Heart right ventricle (tissue), 16 donors: ENCODE measurements around the gene SLC8A1. TPM values are rescaled to one million over a fixed set of nuclear protein-coding genes. Genes with fewer than 3 reads are reported as not detected.

Source experiments
- ATAC-seq, 8 donors: fragments of 200-7000 bp; cut with Tn5 transposase; one replicate each; pipeline ENCODE4 v1.9.1; 2020; ENCODE audit warnings: mild to moderate bottlenecking in 8 of 8, moderate library complexity in 8 of 8, moderate number of reproducible peaks in 1 of 8
- DNase-seq, 2 donors: peaks; one replicate each; pipeline ENCODE4 v3.0.0-alpha.2; 2020
- H3K27ac ChIP-seq, 10 donors: fragments of 200-600 bp; sonication (generic) in 2 of 10; one replicate each; pipeline versions ENCODE4 v1.5.0 to v1.8.0; 2020 to 2022; ENCODE audit warnings: mild to moderate bottlenecking in 3 of 10
- H3K27me3 ChIP-seq, 7 donors: fragments of 200-600 bp; one replicate each; pipeline ENCODE4 v1.8.0; 2021 to 2022; ENCODE audit warnings: mild to moderate bottlenecking in 2 of 7
- H3K36me3 ChIP-seq, 9 donors: fragments of 200-600 bp; sonication (generic) in 1 of 9; one replicate each; pipeline versions ENCODE4 v1.5.0 to v1.8.0; 2020 to 2022; ENCODE audit warnings: mild to moderate bottlenecking in 2 of 9
- H3K4me1 ChIP-seq, 9 donors: fragments of 200-600 bp; sonication (generic) in 1 of 9; one replicate each; pipeline versions ENCODE4 v1.5.0 to v1.8.0; 2020 to 2022; ENCODE audit warnings: mild to moderate bottlenecking in 4 of 9
- H3K4me3 ChIP-seq, 10 donors: fragments of 200-600 bp; sonication (generic) in 2 of 10; one replicate each; pipeline versions ENCODE4 v1.5.0 to v1.8.0; 2020 to 2022; ENCODE audit warnings: mild to moderate bottlenecking in 7 of 10, moderate library complexity in 2 of 10
- H3K9me3 ChIP-seq, 11 donors: fragments of 200-600 bp in 10 of 11; sonication (generic) in 2 of 11; one replicate each; pipeline versions ENCODE4 v1.5.0 to v1.8.0; 2013 to 2022; ENCODE audit warnings: mild to moderate bottlenecking in 2 of 11, control low read depth in 1 of 11, moderate library complexity in 1 of 11
- WGBS, 2 donors: extraction: QIAGEN DNeasy Blood & Tissue Kit; methylation state at CpG; one replicate each; pipeline ENCODE4 v1.1.7; 2013; ENCODE audit warnings: inconsistent platforms in 1 of 2; 5-methylcytosine and 5-hydroxymethylcytosine counted together
- intact Hi-C, 10 donors: fragments of 100-400 bp; cut with DNase I; formaldehyde crosslinking; loops; one replicate each; pipeline versions ENCODE4 v1.11.1 to v1.14.2; 2022
- polyA plus RNA-seq, 2 donors: library from polyadenylated mRNA; stranded (reverse); fragments of 200-250 nt; gene quantifications; one replicate each; pipeline ENCODE4 v1.2.3, GENCODE V29; 2013
- total RNA-seq, 10 donors: library from RNA; stranded (reverse); fragmentation: NEBNext Ultra II Directional in 3 of 10; extraction: Animal tissue kit (Norgen Biotek cat#: 25700) in 3 of 10; gene quantifications; one replicate each; pipeline versions ENCODE4 v1.2.1 to v1.2.4, GENCODE V29; 2021 to 2023
- TF ChIP-seq, protein P1 (sequence below), 9 donors: fragments of 200-600 bp; sonication (generic) in 2 of 9; IDR thresholded peaks; one replicate each; pipeline versions ENCODE4 v1.5.0 to v1.8.0; 2021 to 2022; ENCODE audit warnings: antibody characterized with exemption in 9 of 9, mild to moderate bottlenecking in 5 of 9, moderate library complexity in 1 of 9
- donor health status: Arrhythmogenic right ventricular cardiomyopathy.
- donor health status: ischemic (EF 13 %, LVEDD 7.1; RV severe dilation, severe dysfunction).
- donor health status: healthy with polysubstance abuse.
- donor health status: DM: no; HTN: yes; CAD: no.
- donor health status: DM: no; HTN: no; CAD: no.
- donor health status: ischemic (EF 25% LVEDD 6.9; RV normal size, moderate dysfunction).
- donor health status: ischemic (EF 25% LVEDD 5.7; RV mildly dilated, moderate dysfunction).
- donor health status: healthy.
- donor health status: DM: yes; HTN: yes; CAD: no.
- donor health status: Ischemic cardiomyopathy.
- donor health status: ischemic (EF 35%, LVEDD 5.7; RV mildly dilated, moderate dysfunction).
- donor health status: nonischemic (EF 11% LVEDD 7.7; RV severe dilation, severe dysfunction).
- donor health status: DM: yes; HTN: yes; CAD: no.
- donor health status: PGD.
- donor health status: ischemic (EF 29% LVEDD 5.4; RV normal size, mild dysfunction).
- donor health status: nonischemic (EF 23%, LVEDD 6.1; RV moderate dilation, normal function).

The SLC8A1 gene
- total and polyA plus RNA-seq, 12 donors = 11.1 to 1,497 (median 1,067) TPM

DNA sequence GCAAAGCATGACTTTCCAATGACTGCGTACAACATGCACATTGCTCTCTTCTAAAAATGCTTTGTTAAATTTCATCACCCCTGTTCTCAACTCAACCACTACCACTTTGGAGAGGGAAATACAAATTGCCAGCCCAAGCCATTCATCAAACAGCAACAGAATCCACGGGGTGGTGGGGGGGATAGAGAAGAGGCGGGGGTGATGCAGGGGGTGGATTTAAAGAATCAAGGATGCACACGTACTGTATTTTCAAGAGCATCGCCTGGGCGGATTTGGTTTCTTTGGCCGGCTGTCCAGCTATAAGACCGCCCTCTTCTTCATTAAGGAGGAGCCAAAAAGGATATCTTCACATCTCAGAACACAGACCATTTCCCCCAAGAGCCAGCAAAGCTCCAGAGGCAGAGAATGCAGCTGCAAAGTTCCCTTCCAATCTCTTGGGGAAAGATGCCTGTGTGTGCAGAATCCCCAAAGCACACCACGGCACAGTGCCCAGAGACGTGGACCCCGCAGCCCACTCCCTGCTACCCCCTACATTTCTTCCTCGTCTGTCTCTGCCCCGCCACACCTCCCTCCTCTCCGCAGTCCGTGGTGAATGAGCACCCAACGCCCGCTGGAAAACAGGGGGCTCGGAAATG, 977 bp downstream of the SLC8A1 start:
- TF ChIP-seq, protein P1, sequence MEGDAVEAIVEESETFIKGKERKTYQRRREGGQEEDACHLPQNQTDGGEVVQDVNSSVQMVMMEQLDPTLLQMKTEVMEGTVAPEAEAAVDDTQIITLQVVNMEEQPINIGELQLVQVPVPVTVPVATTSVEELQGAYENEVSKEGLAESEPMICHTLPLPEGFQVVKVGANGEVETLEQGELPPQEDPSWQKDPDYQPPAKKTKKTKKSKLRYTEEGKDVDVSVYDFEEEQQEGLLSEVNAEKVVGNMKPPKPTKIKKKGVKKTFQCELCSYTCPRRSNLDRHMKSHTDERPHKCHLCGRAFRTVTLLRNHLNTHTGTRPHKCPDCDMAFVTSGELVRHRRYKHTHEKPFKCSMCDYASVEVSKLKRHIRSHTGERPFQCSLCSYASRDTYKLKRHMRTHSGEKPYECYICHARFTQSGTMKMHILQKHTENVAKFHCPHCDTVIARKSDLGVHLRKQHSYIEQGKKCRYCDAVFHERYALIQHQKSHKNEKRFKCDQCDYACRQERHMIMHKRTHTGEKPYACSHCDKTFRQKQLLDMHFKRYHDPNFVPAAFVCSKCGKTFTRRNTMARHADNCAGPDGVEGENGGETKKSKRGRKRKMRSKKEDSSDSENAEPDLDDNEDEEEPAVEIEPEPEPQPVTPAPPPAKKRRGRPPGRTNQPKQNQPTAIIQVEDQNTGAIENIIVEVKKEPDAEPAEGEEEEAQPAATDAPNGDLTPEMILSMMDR (IDR thresholded peaks at IDR 0.05) = no peak
- intact Hi-C loops = loop anchor here in 6 of 10 donors (5.0 to 10.0 kb wide), 8 partner anchors 36 to 304 kb away; no protein-coding TSS in a partner anchor
- peak overlapping the region in 9 of 10 donors; percentile 15 to 90 (median 70) for H3K27ac ChIP-seq
- peak; percentile 46 to 82 (median 68) for ATAC-seq
- DNase-seq = peak; percentile 34 to 39
- WGBS, 2 donors = 5 to 7% methylated on average over 18 of the region's 18 CpGs
- no peaks in the 10 kb centered on the region for H3K9me3 ChIP-seq
- H3K4me3 ChIP-seq = peak overlapping the region; percentile 33 to 68 (median 64)
- H3K36me3 ChIP-seq = peaks cover 0 to 7% (median 0%) of the 10 kb centered on the region in 9 donors
- no peaks in the 10 kb centered on the region for H3K27me3 ChIP-seq
- peaks cover 0 to 90% (median 55%) of the 10 kb centered on the region in 9 donors for H3K4me1 ChIP-seq

DNA sequence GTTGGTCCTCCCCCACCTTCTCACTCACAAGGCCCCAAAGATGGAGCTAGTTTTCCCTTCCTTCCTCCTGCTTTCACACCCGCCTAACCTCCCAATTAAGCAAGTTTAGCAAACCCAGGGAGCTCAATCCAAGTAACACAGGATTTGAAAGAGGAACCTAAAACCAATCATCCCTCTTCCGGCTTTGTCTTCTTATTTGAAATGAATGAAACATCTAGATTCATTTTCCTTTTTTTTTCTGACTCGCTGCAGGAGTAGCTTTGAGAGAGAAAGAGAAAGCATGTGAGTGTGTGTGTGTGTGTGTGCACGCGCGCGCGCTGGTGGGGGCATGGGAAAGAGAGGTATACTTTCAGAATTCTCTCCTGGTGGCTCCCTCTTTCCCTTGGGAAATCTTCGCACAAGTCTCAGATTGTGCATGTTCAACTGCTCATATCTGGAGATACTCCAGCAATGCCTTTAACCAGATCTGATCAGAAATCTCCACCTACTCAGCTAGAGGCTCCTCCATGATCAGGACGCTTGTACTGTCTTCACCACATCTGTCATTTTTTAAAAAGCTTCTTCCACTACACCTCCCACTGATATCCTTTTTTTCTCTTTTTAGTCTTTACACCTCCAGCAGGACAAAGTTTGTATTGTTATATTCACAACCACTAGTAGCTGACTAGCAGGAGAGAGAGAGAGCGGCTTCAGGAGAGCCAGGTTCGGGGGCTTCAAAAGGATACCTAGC, 1.7 kb downstream of the SLC8A1 start:
- DNase-seq (peak in 1 of 2 donors; percentile 29), ATAC-seq (peak in 7 of 8 donors; percentile 2 to 32 (median 27))
- Histone ChIP-seq H3K27ac (peak overlapping the region in 9 of 10 donors; percentile 15 to 90 (median 70)), H3K9me3 (no peaks in the 10 kb centered on the region), H3K36me3 (peaks cover 0 to 14% (median 0%) of the 10 kb centered on the region in 9 donors), H3K4me1 (peaks cover 0 to 90% (median 60%) of the 10 kb centered on the region in 9 donors), H3K4me3 (peak overlapping the region in 9 of 10 donors; percentile 33 to 68 (median 64)), H3K27me3 (no peaks in the 10 kb centered on the region)
- intact Hi-C loops = loop anchor here in 6 of 10 donors (5.0 to 10.0 kb wide), 8 partner anchors 37 to 305 kb away; no protein-coding TSS in a partner anchor
- WGBS, 2 donors = 19 to 22% methylated on average over 12 of the region's 12 CpGs
- TF ChIP-seq, protein P1 (IDR thresholded peaks at IDR 0.05) = peak in 1 of 9 donors; percentile 12

DNA sequence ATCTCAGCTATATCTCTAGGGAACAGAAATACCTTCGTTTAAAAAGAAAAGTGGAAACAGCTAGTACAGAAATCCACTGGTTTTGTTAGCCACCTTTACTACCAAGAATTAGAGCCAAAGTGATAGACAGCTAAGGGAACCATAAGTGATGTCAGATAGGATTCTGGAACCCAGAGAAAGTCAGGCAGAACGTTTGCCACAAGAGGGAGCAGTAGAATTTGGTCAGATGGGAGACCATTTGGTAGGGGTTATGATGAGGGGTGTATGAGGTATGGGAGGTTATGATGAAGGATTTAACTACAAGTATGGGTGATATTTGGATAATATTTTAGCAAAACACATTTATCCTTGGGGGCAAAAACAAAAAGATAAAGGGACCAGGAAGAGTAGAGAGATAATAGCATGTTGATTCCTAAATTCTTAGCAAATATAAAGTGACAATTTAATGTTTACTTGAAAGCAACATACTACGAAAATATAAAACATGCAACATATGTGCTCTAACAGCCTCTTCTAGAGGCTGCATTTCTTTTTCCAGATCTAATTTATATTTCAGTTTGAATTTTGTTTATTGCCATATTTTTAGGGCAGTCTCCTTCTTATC, 3.3 kb downstream of the SLC8A1 start:
- no peaks in the 10 kb centered on the region for H3K9me3 ChIP-seq
- TF ChIP-seq, protein P1 (IDR thresholded peaks at IDR 0.05) = peak in 8 of 9 donors; percentile 22 to 68 (median 57)
- intact Hi-C loops = loop anchor here in 4 of 10 donors (5.0 to 10.0 kb wide), 4 partner anchors 86 to 309 kb away; no protein-coding TSS in a partner anchor
- peaks cover 0 to 28% (median 0%) of the 10 kb centered on the region in 9 donors for H3K36me3 ChIP-seq
- H3K4me3 ChIP-seq = no peak overlapping the region
- H3K27me3 ChIP-seq = no peaks in the 10 kb centered on the region
- 26 to 34% methylated on average over 3 of the region's 3 CpGs for WGBS, 2 donors
- peak overlapping the region in 4 of 10 donors; percentile 3 to 87 (median 29) for H3K27ac ChIP-seq
- H3K4me1 ChIP-seq = peaks cover 0 to 79% (median 54%) of the 10 kb centered on the region in 9 donors
- no peak for DNase-seq
- ATAC-seq = peak in 1 of 8 donors; percentile 26

DNA sequence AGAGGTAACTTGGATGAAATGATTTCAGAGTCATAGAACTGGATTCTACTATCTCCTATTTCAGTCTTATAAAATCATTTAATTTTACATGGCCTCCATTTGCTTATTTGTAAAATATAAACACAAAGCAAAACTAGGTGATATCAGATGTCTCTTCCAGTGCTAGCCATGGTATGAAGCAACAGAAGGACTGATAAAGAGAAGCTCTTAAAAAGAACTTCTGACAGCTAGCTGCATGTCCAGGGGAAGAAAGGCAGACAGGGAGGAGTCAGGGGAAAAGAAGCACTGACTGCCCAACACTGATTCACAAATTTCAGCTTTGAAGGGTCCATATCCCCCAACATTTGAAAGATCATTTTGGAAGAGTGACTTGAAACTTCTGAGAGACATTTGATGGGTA, 6.4 kb downstream of the SLC8A1 start:
- H3K4me1 ChIP-seq = peaks cover 0 to 63% (median 44%) of the 10 kb centered on the region in 9 donors

More for the DNA sequence above, 6.4 kb downstream of the SLC8A1 start:
- TF ChIP-seq, protein P1 (IDR thresholded peaks at IDR 0.05) = no peak
- Histone ChIP-seq H3K4me3 (no peak overlapping the region), H3K36me3 (peaks cover 0 to 28% (median 0%) of the 10 kb centered on the region in 9 donors), H3K9me3 (peaks cover 0 to 4% (median 0%) of the 10 kb centered on the region in 11 donors), H3K27me3 (no peaks in the 10 kb centered on the region), H3K27ac (peak overlapping the region in 2 of 10 donors; percentile 3 to 17)
- DNase-seq (no peak), ATAC-seq (no peak)
- intact Hi-C loops = loop anchor here in 4 of 10 donors (5.0 to 10.0 kb wide), 4 partner anchors 83 to 312 kb away; no protein-coding TSS in a partner anchor
